GM19238 (cell line): Measurements from ENCODE around the gene TAF13.
"Not testable (repeated sequence)": the region's sequence is repeated elsewhere in the genome, so short reads cannot be mapped to it uniquely, and the experiment has no call there.

Experiments
- DNase-seq: peaks from one replicate; pipeline ENCODE4 v3.0.0; 2011; ENCODE audit warnings: low spot score; ENCODE audit not compliant: insufficient read length

TAF13 gene

GRCh38 chr1:109048335-109048734 is 27.5 kb downstream of the TAF13 start:
- DNase-seq: no peak

GRCh38 chr1:109047339-109047738 is 28.5 kb downstream of the TAF13 start:
- no peak for DNase-seq

GRCh38 chr1:109046671-109047070 is 29.1 kb downstream of the TAF13 start:
- DNase-seq: no peak

- DNase-seq: no peak
Measured at GRCh38 chr1:109045595-109045994, 30.2 kb downstream of the TAF13 start.

- peak; percentile 98 for DNase-seq
Measured at GRCh38 chr1:109041621-109042468, 34.0 kb downstream of the TAF13 start, which contains the start of gene WDR47. Gene WDR47 (minus strand): TSS chr1:109042102. CDS start chr1:109023512, 18,590 bp downstream.

- peak; percentile 36 for DNase-seq
Measured at GRCh38 chr1:109040989-109041620, 34.7 kb downstream of the TAF13 start.

GRCh38 chr1:109040627-109040988 is 35.2 kb downstream of the TAF13 start:
- no peak for DNase-seq

GRCh38 chr1:109034382-109034781 is 41.4 kb downstream of the TAF13 start:
- DNase-seq: no peak

- DNase-seq: not testable (repeated sequence)
Measured at GRCh38 chr1:109029493-109029892, 46.3 kb downstream of the TAF13 start.

GRCh38 chr1:109027841-109028240 is 48.0 kb downstream of the TAF13 start:
- DNase-seq: no peak

- no peak for DNase-seq
Measured at GRCh38 chr1:109025694-109026093, 50.1 kb downstream of the TAF13 start.

GRCh38 chr1:109024646-109025045 is 51.2 kb downstream of the TAF13 start:
- no peak for DNase-seq

GRCh38 chr1:109020693-109021257 is 55.0 kb downstream of the TAF13 start:
- DNase-seq: no peak

GRCh38 chr1:109017719-109018118 is 58.1 kb downstream of the TAF13 start:
- not testable (repeated sequence) for DNase-seq

- DNase-seq: no peak
Measured at GRCh38 chr1:109017134-109017533, 58.7 kb downstream of the TAF13 start.
